OCI-LY3 (cell line): ENCODE results near the gene PHF3.

Source experiments
- EZH2phosphoT487 ChIP-seq: fragments of 200-600 bp; shearing (Covaris generic); IDR thresholded peaks from 2 replicates; pipeline ENCODE4 v1.6.1; 2018; ENCODE audit warnings: antibody characterized with exemption, mixed run types, low read depth
- TF ChIP-seq, protein P1 (sequence below): fragments of 200-600, 300-600 bp; sonication (generic); IDR thresholded peaks from 2 replicates; pipeline ENCODE4 v1.5.1; 2014; ENCODE audit warnings: antibody characterized with exemption, low read length, low read depth

GRCh38 chr6:63706630-63707029, 71.0 kb downstream of the PHF3 start:
- TF ChIP-seq, protein P1, sequence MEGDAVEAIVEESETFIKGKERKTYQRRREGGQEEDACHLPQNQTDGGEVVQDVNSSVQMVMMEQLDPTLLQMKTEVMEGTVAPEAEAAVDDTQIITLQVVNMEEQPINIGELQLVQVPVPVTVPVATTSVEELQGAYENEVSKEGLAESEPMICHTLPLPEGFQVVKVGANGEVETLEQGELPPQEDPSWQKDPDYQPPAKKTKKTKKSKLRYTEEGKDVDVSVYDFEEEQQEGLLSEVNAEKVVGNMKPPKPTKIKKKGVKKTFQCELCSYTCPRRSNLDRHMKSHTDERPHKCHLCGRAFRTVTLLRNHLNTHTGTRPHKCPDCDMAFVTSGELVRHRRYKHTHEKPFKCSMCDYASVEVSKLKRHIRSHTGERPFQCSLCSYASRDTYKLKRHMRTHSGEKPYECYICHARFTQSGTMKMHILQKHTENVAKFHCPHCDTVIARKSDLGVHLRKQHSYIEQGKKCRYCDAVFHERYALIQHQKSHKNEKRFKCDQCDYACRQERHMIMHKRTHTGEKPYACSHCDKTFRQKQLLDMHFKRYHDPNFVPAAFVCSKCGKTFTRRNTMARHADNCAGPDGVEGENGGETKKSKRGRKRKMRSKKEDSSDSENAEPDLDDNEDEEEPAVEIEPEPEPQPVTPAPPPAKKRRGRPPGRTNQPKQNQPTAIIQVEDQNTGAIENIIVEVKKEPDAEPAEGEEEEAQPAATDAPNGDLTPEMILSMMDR: no peak
- no peak for TF ChIP-seq EZH2phosphoT487
